Adrenal gland (tissue), 5 donors: ENCODE results near the gene CD163L1.

Experiments used
- CTCF ChIP-seq, 6 experiments: fragments of 450-650 bp in 4 of 6; fragments of 200-600 bp in 2 of 6; sonication (generic) in 1 of 6; IDR thresholded peaks; 1 replicate in 5 of 6; 2 replicates in 1 of 6; pipeline versions ENCODE4 v1.5.1 to v1.8.0; 2016 to 2021; ENCODE audit warnings: antibody characterized with exemption in 6 of 6, mild to moderate bottlenecking in 2 of 6, moderate library complexity in 1 of 6
- POLR2A ChIP-seq, 2 donors: fragments of 450-650 bp; IDR thresholded peaks; one replicate each; pipeline ENCODE4 v1.6.1; 2017; ENCODE audit warnings: antibody characterized with exemption in 2 of 2, mild to moderate bottlenecking in 2 of 2, moderate library complexity in 1 of 2
- donor health status: DM: no; HTN: no; CAD: no.

- no peak for TF ChIP-seq CTCF (IDR thresholded peaks at IDR 0.05)
- TF ChIP-seq POLR2A (IDR thresholded peaks at IDR 0.05) = no peak
Measured at GRCh38 chr12:7349418-7349817, 94.5 kb downstream of the CD163L1 start.
